Endothelial cell of umbilical vein (primary cell): Measurements from ENCODE around the gene ADARB1.

Source experiments
- CTCF ChIP-seq, 2 donors: IDR thresholded peaks; 1 replicate in 1 of 2; 2 replicates in 1 of 2; pipeline ENCODE4 v1.5.1; 2011; ENCODE audit warnings: low read length in 2 of 2, mild to moderate bottlenecking in 2 of 2, moderate library complexity in 2 of 2, control low read depth in 1 of 2, inconsistent platforms in 1 of 2, low read depth in 1 of 2; ENCODE audit not compliant: insufficient read depth in 1 of 2; ENCODE audit errors: extremely low read depth in 1 of 2
- EZH2 ChIP-seq: IDR thresholded peaks from 2 replicates; pipeline ENCODE4 v1.6.1; 2012; ENCODE audit warnings: borderline replicate concordance, low read depth, mild to moderate bottlenecking, moderate library complexity, low read length, inconsistent platforms; ENCODE audit not compliant: severe bottlenecking
- POLR2A ChIP-seq: IDR thresholded peaks from 2 replicates; pipeline ENCODE4 v1.6.1; 2012; ENCODE audit warnings: low read depth, mild to moderate bottlenecking, control low read depth, low read length

GRCh38 chr21:45123440-45123839, 49.1 kb downstream of the ADARB1 start:
- TF ChIP-seq POLR2A (no peak), CTCF (IDR thresholded peaks at IDR 0.05; ENCODE audit: extremely low read depth in 1 of 2, insufficient read depth in 1 of 2, low read depth in 1 of 2, low read length in 2 of 2) (no peak), EZH2 (no peak)
